Panc1 (cell line): ENCODE data around the gene SLC30A3. TPM values are rescaled to one million over a fixed set of nuclear protein-coding genes. Genes with fewer than 3 reads are reported as not detected.

Source experiments
- ATAC-seq: fragments of 200-7000 bp; cut with Tn5 transposase; 2 replicates; pipeline ENCODE4 v1.9.1; 2020; ENCODE audit warnings: mild to moderate bottlenecking, moderate library complexity
- BruUV-seq: library from RNA; stranded (reverse); fragments of 400-500 nt; replicated peaks from 2 replicates; lab custom pipeline; 2021; lab: Mats Ljungman, UMichigan
- CTCF ChIA-PET: fragments of 300-600 bp; sonication (Branson Sonifier 250); formaldehyde crosslinking; loops from one replicate; lab custom pipeline; 2022; ENCODE audit warnings: antibody characterized with exemption; lab: Charles Lee
- POLR2A ChIA-PET: fragments of 300-600 bp; sonication (Branson Sonifier 250); formaldehyde crosslinking; loops from one replicate; lab custom pipeline; 2022; ENCODE audit warnings: antibody characterized with exemption; lab: Charles Lee
- DNase-seq: peaks from one replicate; pipeline ENCODE4 v3.0.0-alpha.2; 2010; ENCODE audit warnings: low read depth, low spot score
- H3K27ac ChIP-seq: 2 replicates; pipeline ENCODE4 v1.5.1; 2011; ENCODE audit warnings: mild to moderate bottlenecking, low read length, inconsistent platforms
- H3K27me3 ChIP-seq: fragments of 200-500 bp; sonication (Bioruptor generic); 2 replicates; pipeline ENCODE4 v1.6.0; 2014; ENCODE audit warnings: low read length, inconsistent platforms; ENCODE audit not compliant: control insufficient read depth, insufficient read depth
- H3K36me3 ChIP-seq: fragments of 200-500 bp; sonication (Bioruptor generic); 2 replicates; pipeline ENCODE4 v1.5.1; 2014; ENCODE audit warnings: inconsistent platforms, mild to moderate bottlenecking, low read length, moderate library complexity; ENCODE audit not compliant: control insufficient read depth, insufficient read depth
- H3K4me1 ChIP-seq: 2 replicates; pipeline ENCODE4 v1.5.1; 2011; ENCODE audit warnings: inconsistent platforms, mild to moderate bottlenecking, low read length, moderate library complexity; ENCODE audit not compliant: control insufficient read depth, insufficient read depth
- H3K4me3 ChIP-seq, 2 experiments: 2 replicates each; pipeline ENCODE4 v1.5.1; 2011 to 2012; ENCODE audit warnings: low read depth in 2 of 2, low read length in 2 of 2, mild to moderate bottlenecking in 2 of 2, inconsistent platforms in 1 of 2, moderate library complexity in 1 of 2
- H3K9me3 ChIP-seq: fragments of 200-500 bp; sonication (Bioruptor generic); 2 replicates; pipeline ENCODE4 v1.5.1; 2014; ENCODE audit warnings: low read depth, mild to moderate bottlenecking, inconsistent platforms, low read length, moderate library complexity; ENCODE audit not compliant: control insufficient read depth, insufficient read depth
- CTCF ChIP-seq: fragments of 450-650 bp; IDR thresholded peaks from 2 replicates; pipeline ENCODE4 v1.5.1; 2017; ENCODE audit warnings: mild to moderate bottlenecking
- POLR2AphosphoS5 ChIP-seq: IDR thresholded peaks from 2 replicates; pipeline ENCODE4 v1.6.1; 2012; ENCODE audit warnings: mild to moderate bottlenecking, low read depth, low read length, moderate library complexity
- REST ChIP-seq, 2 experiments: IDR thresholded peaks; 2 replicates each; pipeline ENCODE4 v1.6.1; 2011 to 2012; ENCODE audit warnings: low read depth in 2 of 2, control low read depth in 1 of 2, low read length in 1 of 2, mild to moderate bottlenecking in 1 of 2, moderate library complexity in 1 of 2; ENCODE audit not compliant: insufficient read depth in 1 of 2
- SIN3A ChIP-seq: IDR thresholded peaks from 2 replicates; pipeline ENCODE4 v1.6.1; 2012; ENCODE audit warnings: low read depth, mild to moderate bottlenecking, low read length, moderate library complexity, borderline replicate concordance; ENCODE audit not compliant: insufficient read depth
- TCF7L2 ChIP-seq: IDR thresholded peaks from 2 replicates; pipeline ENCODE4 v1.6.1; 2011; ENCODE audit warnings: mild to moderate bottlenecking, low read depth, low read length, inconsistent platforms
- in situ Hi-C: cut with HindIII; loops from 2 replicates; pipeline ENCODE4 v1.10.0; 2016; ENCODE audit warnings: low sequenced_read_pairs, low pct_unique_long_range_greater_than_20kb
- intact Hi-C: fragments of 100-400 bp; cut with micrococcal nuclease; formaldehyde crosslinking; loops from one replicate; pipeline ENCODE4 v1.10.0; 2022; ENCODE audit not compliant: unreplicated experiment
- total RNA-seq: library from RNA; stranded (reverse); gene quantifications from one replicate; pipeline ENCODE4 v1.2.1, GENCODE V29; 2021; ENCODE audit not compliant: unreplicated experiment

SLC30A3 gene
- total RNA-seq, 1 experiment from 2014 or later = 0.59 TPM

GRCh38 chr2:27209621-27210401 is 53.0 kb downstream of the SLC30A3 start:
- BruUV-seq = no TSS peak
- no peak for TF ChIP-seq TCF7L2
- TF ChIP-seq CTCF = no peak
- no peak for TF ChIP-seq REST (IDR thresholded peaks at IDR 0.05; ENCODE audit: insufficient read depth in 1 of 2, low read depth in 2 of 2, low read length in 1 of 2)
- no peak for TF ChIP-seq SIN3A
- no peak for TF ChIP-seq POLR2AphosphoS5
- in situ Hi-C loops (no loop called here), intact Hi-C loops (no loop called here)
- Histone ChIP-seq H3K27ac (no peak overlapping the region), H3K9me3 (no peaks in the 10 kb centered on the region), H3K27me3 (no peaks in the 10 kb centered on the region), H3K4me1 (peaks cover 8% of the 10 kb centered on the region; the same call in 1 of the 2 replicates), H3K4me3 (no peak overlapping the region), H3K36me3 (peaks cover 11% of the 10 kb centered on the region)
- ChIA-PET POLR2A (no interaction called here), CTCF (no interaction called here)
- DNase-seq (no peak), ATAC-seq (no peak)

- intact Hi-C loops = no loop called here
- in situ Hi-C loops = no loop called here
- Histone ChIP-seq H3K9me3 (no peaks in the 10 kb centered on the region), H3K27me3 (no peaks in the 10 kb centered on the region), H3K36me3 (peaks cover 10% of the 10 kb centered on the region), H3K27ac (no peak overlapping the region), H3K4me1 (peaks cover 6% of the 10 kb centered on the region; the same call in 1 of the 2 replicates), H3K4me3 (no peak overlapping the region)
- TSS peak; percentile 52 for BruUV-seq
- no peak for TF ChIP-seq POLR2AphosphoS5
- no peak for TF ChIP-seq SIN3A
- TF ChIP-seq REST (IDR thresholded peaks at IDR 0.05; ENCODE audit: insufficient read depth in 1 of 2, low read depth in 2 of 2, low read length in 1 of 2) = no peak
- TF ChIP-seq TCF7L2 = no peak
- no peak for DNase-seq
- ChIA-PET CTCF (no interaction called here), POLR2A (interaction anchor here (0.5 to 0.6 kb wide), 2 partner anchors 64 to 441 kb away, joined by 5 to 6 read pairs; no protein-coding TSS in a partner anchor)
- no peak for ATAC-seq
These were observed 54.3 kb downstream of the SLC30A3 start for GRCh38 chr2:27208486-27209050.
